ENCODE data around the gene HYAL2.

GRCh38 chr3:50365080-50365841, 42.7 kb upstream of the HYAL2 start:
- TF ChIP-seq ZBTB26 (CRISPR knock-in tag; IDR thresholded peaks at IDR 0.05) (no peak), CTCF (IDR thresholded peaks at IDR 0.05 in 2 of 3, conservative IDR thresholded peaks at IDR 0.05 in 1 of 3; ENCODE audit: insufficient read depth in 2 of 3, low read depth in 1 of 3, low read length in 3 of 3) (no peak), ZNF384 (IDR thresholded peaks at IDR 0.05; ENCODE audit: low read depth, low read length) (no peak), EZH2 (IDR thresholded peaks at IDR 0.05; ENCODE audit: borderline replicate concordance, low read depth, low read length) (no peak)
